DOHH2 (cell line): ENCODE measurements around the gene MTR.

ENCODE experiments used
- EZH2phosphoT487 ChIP-seq: fragments of 200-600 bp; sonication (generic); IDR thresholded peaks from 2 replicates; pipeline ENCODE4 v1.6.1; 2017; ENCODE audit warnings: borderline replicate concordance, mild to moderate bottlenecking, antibody characterized with exemption, low read length, moderate library complexity, mixed read lengths
- TF ChIP-seq, protein P1 (sequence below): fragments of 200-600 bp; sonication (generic); IDR thresholded peaks from one replicate; pipeline ENCODE4 v1.5.1; 2014; ENCODE audit warnings: antibody characterized with exemption, mild to moderate bottlenecking, low read depth, low read length; ENCODE audit not compliant: poor library complexity, severe bottlenecking

DNA sequence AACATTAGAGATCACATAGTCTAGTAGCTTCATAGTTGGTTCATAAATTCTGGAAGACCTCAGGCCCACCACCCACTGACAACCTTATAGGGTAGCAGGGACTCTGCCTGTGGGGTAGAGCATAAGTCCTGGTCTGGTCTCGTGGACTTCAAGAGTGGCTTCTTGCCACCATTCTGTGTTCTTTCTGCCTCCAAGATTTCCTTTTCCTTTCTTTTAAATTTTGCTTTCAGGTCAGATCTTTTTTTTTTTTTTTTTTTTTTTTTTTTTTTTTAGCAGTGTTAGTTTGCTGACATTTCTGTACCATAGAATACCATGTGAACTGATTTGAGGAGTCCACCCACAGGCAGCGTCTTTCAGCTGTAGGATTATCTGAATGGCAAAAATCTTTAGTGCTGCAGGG lies 28.5 kb downstream of the MTR start:
- TF ChIP-seq, protein P1, sequence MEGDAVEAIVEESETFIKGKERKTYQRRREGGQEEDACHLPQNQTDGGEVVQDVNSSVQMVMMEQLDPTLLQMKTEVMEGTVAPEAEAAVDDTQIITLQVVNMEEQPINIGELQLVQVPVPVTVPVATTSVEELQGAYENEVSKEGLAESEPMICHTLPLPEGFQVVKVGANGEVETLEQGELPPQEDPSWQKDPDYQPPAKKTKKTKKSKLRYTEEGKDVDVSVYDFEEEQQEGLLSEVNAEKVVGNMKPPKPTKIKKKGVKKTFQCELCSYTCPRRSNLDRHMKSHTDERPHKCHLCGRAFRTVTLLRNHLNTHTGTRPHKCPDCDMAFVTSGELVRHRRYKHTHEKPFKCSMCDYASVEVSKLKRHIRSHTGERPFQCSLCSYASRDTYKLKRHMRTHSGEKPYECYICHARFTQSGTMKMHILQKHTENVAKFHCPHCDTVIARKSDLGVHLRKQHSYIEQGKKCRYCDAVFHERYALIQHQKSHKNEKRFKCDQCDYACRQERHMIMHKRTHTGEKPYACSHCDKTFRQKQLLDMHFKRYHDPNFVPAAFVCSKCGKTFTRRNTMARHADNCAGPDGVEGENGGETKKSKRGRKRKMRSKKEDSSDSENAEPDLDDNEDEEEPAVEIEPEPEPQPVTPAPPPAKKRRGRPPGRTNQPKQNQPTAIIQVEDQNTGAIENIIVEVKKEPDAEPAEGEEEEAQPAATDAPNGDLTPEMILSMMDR = no peak
- no peak for TF ChIP-seq EZH2phosphoT487
